Smooth muscle cell (in vitro differentiated cells): ENCODE measurements around the gene TSNAXIP1. TPM values are rescaled to one million over a fixed set of nuclear protein-coding genes. Genes with fewer than 3 reads are reported as not detected.

Source experiments
- DNase-seq: peaks from one replicate; lab custom pipeline; 2025; ENCODE audit not compliant: unreplicated experiment; lab: John Stamatoyannopoulos, UW
- H2AFZ ChIP-seq: fragments of 200-600 bp; sonication (generic); 2 replicates; pipeline ENCODE4 v1.6.0; 2016; ENCODE audit warnings: antibody characterized with exemption, low read depth, mild to moderate bottlenecking
- H3F3A ChIP-seq: fragments of 200-600 bp; sonication (generic); 2 replicates; pipeline ENCODE4 v1.6.0; 2017; ENCODE audit warnings: antibody characterized with exemption, low read depth
- H3K27ac ChIP-seq: fragments of 200-600 bp; sonication (generic); 2 replicates; pipeline ENCODE4 v1.5.1; 2016; ENCODE audit warnings: low read depth, mild to moderate bottlenecking
- H3K27me3 ChIP-seq: fragments of 200-600 bp; sonication (generic); 2 replicates; pipeline ENCODE4 v1.6.1; 2016; ENCODE audit warnings: low read depth, mild to moderate bottlenecking
- H3K36me3 ChIP-seq: fragments of 200-600 bp; sonication (generic); 2 replicates; pipeline ENCODE4 v1.5.1; 2016; ENCODE audit warnings: low read depth
- H3K4me1 ChIP-seq: fragments of 200-600 bp; sonication (generic); 2 replicates; pipeline ENCODE4 v1.5.1; 2016; ENCODE audit warnings: low read depth
- H3K4me2 ChIP-seq: fragments of 200-600 bp; sonication (generic); 2 replicates; pipeline ENCODE4 v1.6.0; 2016; ENCODE audit warnings: mild to moderate bottlenecking
- H3K4me3 ChIP-seq: fragments of 200-600 bp; sonication (generic); 2 replicates; pipeline ENCODE4 v1.5.1; 2016; ENCODE audit warnings: mild to moderate bottlenecking
- H3K79me2 ChIP-seq: fragments of 200-600 bp; sonication (generic); 2 replicates; pipeline ENCODE4 v1.6.0; 2016; ENCODE audit warnings: low read depth, mild to moderate bottlenecking
- H3K9ac ChIP-seq: fragments of 200-600 bp; sonication (generic); 2 replicates; pipeline ENCODE4 v1.6.0; 2016; ENCODE audit warnings: low read depth
- H3K9me3 ChIP-seq: fragments of 200-600 bp; sonication (generic); replicated peaks from 2 replicates; pipeline ENCODE4 v1.5.1; 2016; ENCODE audit warnings: low read depth
- H4K20me1 ChIP-seq: fragments of 200-600 bp; sonication (generic); 2 replicates; pipeline ENCODE4 v1.6.0; 2016; ENCODE audit warnings: low read depth
- WGBS: methylation state at CpG from one replicate; pipeline ENCODE4 v1.1.7; 2016; ENCODE audit warnings: low lambda C conversion rate; 5-methylcytosine and 5-hydroxymethylcytosine counted together
- polyA plus RNA-seq: library from polyadenylated mRNA; unstranded; fragments of >200 nt; fragmentation: Nextera tagmentation; extraction: Ambion mirVana; gene quantifications from 2 replicates; pipeline ENCODE4 v1.2.1, GENCODE V29; 2016
- total RNA-seq: library from RNA; depleted of rRNA; stranded (reverse); fragments of >200 nt; gene quantifications from 2 replicates; pipeline ENCODE4 v1.2.3, GENCODE V29; 2014
- TF ChIP-seq, protein P1 (sequence below): fragments of 200-600 bp; sonication (generic); IDR thresholded peaks from 2 replicates; pipeline ENCODE4 v1.5.1; 2017; ENCODE audit warnings: borderline replicate concordance, mild to moderate bottlenecking, antibody characterized with exemption; ENCODE audit not compliant: insufficient read depth, poor library complexity, severe bottlenecking

The TSNAXIP1 gene
- total and polyA plus RNA-seq, 2 experiments from 2014 or later = 0.18 to 1.0 TPM

DNA sequence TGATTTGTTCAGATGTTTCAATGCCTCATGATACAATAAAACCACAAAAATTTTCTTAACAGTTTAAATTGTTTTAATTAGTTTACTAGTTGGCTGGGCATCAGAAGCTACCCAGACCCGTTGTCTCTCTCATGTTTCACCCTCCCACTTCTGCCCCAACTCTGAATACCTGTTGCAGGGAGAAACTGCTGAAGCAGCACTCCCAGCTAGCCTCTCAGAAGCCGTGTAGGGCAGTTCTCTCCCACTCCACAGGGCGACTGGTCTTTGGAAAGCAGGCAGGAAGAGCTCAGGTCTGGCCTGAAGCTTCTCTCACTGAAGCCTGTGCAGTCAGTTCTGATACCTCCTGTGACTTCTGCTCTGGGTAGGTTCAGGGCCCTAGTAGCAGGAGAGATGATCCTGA is 64.6 kb downstream of the TSNAXIP1 start:
- H3K4me2 ChIP-seq = no peak overlapping the region
- H3F3A ChIP-seq = peaks cover 20% of the 10 kb centered on the region
- H3K9me3 ChIP-seq = no peaks in the 10 kb centered on the region
- H3K36me3 ChIP-seq = no peaks in the 10 kb centered on the region
- H2AFZ ChIP-seq = no peak overlapping the region
- no peaks in the 10 kb centered on the region for H3K27me3 ChIP-seq
- WGBS = 85% methylated on average over 3 of the region's 3 CpGs
- H3K4me3 ChIP-seq = no peak overlapping the region
- H3K4me1 ChIP-seq = peaks cover 13% of the 10 kb centered on the region
- H4K20me1 ChIP-seq = peaks cover 44% of the 10 kb centered on the region
- H3K27ac ChIP-seq = no peak overlapping the region
- H3K9ac ChIP-seq = no peak overlapping the region
- TF ChIP-seq, protein P1, sequence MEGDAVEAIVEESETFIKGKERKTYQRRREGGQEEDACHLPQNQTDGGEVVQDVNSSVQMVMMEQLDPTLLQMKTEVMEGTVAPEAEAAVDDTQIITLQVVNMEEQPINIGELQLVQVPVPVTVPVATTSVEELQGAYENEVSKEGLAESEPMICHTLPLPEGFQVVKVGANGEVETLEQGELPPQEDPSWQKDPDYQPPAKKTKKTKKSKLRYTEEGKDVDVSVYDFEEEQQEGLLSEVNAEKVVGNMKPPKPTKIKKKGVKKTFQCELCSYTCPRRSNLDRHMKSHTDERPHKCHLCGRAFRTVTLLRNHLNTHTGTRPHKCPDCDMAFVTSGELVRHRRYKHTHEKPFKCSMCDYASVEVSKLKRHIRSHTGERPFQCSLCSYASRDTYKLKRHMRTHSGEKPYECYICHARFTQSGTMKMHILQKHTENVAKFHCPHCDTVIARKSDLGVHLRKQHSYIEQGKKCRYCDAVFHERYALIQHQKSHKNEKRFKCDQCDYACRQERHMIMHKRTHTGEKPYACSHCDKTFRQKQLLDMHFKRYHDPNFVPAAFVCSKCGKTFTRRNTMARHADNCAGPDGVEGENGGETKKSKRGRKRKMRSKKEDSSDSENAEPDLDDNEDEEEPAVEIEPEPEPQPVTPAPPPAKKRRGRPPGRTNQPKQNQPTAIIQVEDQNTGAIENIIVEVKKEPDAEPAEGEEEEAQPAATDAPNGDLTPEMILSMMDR = no peak
- H3K79me2 ChIP-seq = peaks cover 43% of the 10 kb centered on the region
- no peak for DNase-seq

DNA sequence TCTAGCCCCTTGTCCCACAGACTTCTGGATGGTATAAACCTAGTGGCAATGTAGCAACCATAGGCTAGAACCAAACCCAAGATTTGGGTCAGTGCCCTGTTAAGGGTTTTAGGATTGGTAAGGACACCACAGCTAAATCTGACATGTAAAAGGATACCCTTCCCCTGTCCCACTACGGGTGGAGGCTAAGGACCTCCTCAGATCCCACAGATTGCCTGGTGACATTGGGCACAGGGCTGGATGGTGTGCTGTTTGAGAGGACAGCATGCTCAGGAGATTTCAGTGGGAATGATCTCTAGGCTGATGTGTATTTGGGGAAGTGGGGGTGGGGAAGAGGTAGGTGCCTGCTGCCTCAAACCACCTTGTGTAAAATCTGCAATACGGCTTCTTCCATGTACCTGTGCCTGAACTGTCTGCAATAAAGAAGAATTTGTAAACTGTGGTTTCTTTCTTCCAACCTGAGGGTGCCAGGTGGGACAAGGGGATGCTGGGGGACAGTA is 65.5 kb downstream of the TSNAXIP1 start:
- Histone ChIP-seq H4K20me1 (peaks cover 43% of the 10 kb centered on the region), H3K4me2 (peak overlapping the region; percentile 100), H3K9ac (no peak overlapping the region)

DNA sequence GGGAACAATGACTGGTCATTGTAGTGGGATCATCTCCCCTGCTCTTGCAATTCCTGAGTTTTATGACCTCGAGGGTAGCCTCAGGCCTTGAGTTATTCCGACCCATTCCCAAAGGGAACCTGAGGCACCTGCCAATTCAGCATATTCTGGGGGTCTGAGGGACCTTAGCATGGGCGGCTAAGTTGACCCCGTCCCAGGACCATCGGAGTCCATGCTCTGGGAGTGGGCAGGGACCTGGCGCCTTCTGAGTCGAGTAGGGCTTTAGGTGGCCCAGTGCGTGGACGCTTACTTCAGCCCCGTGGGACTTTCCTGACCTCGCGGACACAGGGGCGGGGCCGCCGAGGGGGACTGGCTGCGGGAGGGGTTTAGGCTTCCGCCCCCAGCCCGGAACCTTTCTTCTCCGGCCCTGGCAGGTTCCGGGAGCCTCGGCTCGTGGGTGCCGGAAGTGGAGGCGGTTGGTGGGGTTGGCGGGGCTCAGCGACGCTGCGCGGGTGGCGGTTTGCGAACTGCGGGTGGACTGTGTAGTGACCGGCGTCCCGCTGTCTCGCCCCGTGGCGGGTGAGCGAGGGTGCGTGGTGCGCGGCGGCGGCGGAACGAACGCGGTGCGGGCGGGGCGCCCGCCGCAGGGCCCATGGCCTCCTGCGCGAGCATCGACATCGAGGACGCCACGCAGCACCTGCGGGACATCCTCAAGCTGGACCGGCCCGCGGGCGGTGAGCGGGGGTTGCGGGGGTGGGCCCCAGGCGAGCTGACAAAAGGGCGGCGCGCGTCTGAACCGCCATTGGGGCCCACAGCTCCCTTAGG is 66.1 kb downstream of the TSNAXIP1 start, which contains the start of gene EDC4:
Gene EDC4, plus strand, starts transcription at position 422 of the 804 bp plus-strand sequence. Its CDS starts 210 bp downstream, at position 632.
- Histone ChIP-seq H3F3A (peaks cover 14% of the 10 kb centered on the region), H3K36me3 (no peaks in the 10 kb centered on the region), H3K9me3 (no peaks in the 10 kb centered on the region), H3K27ac (peak within 1 kb of the TSS; percentile 63), H3K4me1 (peaks cover 13% of the 10 kb centered on the region), H4K20me1 (peaks cover 36% of the 10 kb centered on the region), H3K4me3 (peak within 1 kb of the TSS; percentile 87), H2AFZ (peak within 1 kb of the TSS; percentile 39), H3K9ac (peak within 1 kb of the TSS; percentile 93), H3K79me2 (peaks cover 38% of the 10 kb centered on the region), H3K27me3 (no peaks in the 10 kb centered on the region), H3K4me2 (peak within 1 kb of the TSS; percentile 100)
- peak; percentile 57 for DNase-seq
- WGBS = 8% methylated on average over 32 of the region's 72 CpGs
- TF ChIP-seq, protein P1 = no peak

More for the DNA sequence above, 65.5 kb downstream of the TSNAXIP1 start:
- H3K79me2 ChIP-seq = peaks cover 37% of the 10 kb centered on the region
- H3K4me3 ChIP-seq = peak overlapping the region; percentile 87
- no peak overlapping the region for H2AFZ ChIP-seq
- no peaks in the 10 kb centered on the region for H3K27me3 ChIP-seq
- TF ChIP-seq, protein P1 = no peak
- H3K27ac ChIP-seq = peak overlapping the region; percentile 63
- no peak for DNase-seq
- 78% methylated on average over 2 of the region's 2 CpGs for WGBS
- no peaks in the 10 kb centered on the region for H3K9me3 ChIP-seq
- H3F3A ChIP-seq = peaks cover 20% of the 10 kb centered on the region
- H3K4me1 ChIP-seq = peaks cover 13% of the 10 kb centered on the region
- no peaks in the 10 kb centered on the region for H3K36me3 ChIP-seq
